Measurements from ENCODE around the gene SMOC1.

SMOC1 gene

DNA sequence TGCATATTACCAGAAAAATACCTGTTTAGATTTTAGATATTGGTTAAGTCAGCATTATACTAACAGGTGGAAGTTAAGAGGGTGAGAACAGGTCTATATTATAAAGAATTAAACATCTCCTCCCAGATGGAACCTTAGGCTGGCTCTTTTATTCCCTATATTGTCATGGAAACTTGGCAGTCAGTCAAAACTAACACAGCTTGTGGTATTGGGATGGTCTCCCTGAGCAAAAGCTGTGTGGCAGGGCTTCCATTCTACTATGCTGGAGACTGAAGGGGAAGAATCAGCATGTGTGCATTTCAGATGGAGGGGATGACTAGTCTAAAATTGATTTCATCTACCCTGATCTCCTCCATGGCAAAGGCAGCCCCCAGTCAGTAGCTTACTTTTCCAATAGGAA lies 66.7 kb downstream of the SMOC1 start:
- DNase-seq: no peak

DNA sequence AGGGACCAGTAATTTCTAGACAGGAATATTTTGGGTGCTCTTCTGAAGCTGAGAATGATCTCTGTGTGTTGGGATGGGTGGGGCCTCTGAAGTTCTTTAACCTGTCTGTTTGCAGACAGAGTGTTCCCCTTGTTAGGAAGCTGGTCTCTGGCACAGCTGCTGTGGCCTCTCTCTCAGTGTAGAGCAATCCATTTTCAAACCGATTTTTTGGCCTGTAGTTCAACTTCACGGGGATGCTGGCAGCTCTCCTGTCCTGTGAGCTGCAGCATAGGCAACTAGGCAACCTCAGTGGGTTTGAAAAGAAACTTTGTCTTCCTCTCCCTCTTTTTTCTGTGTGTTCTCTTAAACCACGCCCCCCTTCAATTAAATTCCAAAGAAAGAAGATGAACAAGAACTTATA lies 69.1 kb downstream of the SMOC1 start:
- no peak for DNase-seq

DNA sequence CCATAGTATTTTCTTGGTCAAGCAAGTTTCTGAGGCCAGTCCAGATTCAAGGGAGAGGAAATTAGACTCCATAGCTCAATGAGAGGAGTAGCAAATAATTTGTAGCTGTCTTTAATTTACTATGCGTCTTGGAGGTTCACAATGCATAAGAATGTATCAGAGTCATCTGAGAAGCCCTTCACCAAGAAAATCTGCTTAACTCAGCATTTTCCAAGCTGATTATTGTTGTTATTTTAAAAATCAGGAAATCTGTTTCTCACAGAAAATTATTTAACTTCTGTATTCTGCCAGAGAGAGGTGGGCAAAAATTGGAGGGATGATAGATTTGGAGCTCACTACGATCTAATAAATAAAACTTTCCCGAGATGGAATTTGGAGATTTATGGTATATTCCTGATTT lies 72.0 kb downstream of the SMOC1 start:
- no peak for DNase-seq

DNA sequence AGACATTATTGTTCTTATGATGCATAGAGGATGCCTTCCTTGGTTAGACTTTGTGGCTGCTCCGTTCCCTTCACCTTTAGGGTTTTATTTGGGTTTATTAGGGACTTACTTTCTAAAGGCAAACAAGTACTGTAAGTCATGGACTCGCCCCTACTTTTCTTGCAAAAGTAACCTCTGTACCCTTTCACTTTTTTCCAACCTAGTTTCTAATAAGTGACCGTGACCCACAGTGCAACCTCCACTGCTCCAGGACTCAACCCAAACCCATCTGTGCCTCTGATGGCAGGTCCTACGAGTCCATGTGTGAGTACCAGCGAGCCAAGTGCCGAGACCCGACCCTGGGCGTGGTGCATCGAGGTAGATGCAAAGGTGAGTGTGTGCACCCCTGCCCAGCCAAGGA lies 72.7 kb downstream of the SMOC1 start:
- DNase-seq: no peak

DNA sequence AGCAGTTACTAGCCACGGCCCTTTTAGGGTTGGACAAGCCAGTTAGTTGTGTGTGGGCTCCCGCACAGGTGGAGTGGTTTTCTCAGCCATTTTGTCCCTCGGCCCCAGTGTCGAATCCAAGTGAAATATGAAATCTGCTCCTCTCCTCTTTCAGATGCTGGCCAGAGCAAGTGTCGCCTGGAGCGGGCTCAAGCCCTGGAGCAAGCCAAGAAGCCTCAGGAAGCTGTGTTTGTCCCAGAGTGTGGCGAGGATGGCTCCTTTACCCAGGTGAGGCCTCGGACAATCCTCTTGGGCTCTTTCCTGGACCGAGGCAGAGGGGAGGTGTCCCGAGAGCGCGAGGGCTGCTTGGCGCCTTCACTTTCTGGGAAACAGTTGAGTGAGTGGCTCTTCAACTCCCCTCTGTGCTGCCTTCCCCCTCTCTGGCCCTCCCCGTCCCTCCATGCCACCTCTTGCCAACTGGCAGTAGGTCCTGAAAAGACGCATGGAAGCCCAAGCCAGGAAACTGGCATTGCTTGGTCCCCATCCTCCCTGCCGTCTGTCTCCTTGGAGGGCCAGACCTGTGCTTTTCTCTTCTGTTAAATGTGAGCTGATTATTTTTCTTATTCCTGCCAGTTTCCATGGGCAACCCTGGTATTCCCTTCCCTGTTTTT lies 74.2 kb downstream of the SMOC1 start:
- DNase-seq: no peak

DNA sequence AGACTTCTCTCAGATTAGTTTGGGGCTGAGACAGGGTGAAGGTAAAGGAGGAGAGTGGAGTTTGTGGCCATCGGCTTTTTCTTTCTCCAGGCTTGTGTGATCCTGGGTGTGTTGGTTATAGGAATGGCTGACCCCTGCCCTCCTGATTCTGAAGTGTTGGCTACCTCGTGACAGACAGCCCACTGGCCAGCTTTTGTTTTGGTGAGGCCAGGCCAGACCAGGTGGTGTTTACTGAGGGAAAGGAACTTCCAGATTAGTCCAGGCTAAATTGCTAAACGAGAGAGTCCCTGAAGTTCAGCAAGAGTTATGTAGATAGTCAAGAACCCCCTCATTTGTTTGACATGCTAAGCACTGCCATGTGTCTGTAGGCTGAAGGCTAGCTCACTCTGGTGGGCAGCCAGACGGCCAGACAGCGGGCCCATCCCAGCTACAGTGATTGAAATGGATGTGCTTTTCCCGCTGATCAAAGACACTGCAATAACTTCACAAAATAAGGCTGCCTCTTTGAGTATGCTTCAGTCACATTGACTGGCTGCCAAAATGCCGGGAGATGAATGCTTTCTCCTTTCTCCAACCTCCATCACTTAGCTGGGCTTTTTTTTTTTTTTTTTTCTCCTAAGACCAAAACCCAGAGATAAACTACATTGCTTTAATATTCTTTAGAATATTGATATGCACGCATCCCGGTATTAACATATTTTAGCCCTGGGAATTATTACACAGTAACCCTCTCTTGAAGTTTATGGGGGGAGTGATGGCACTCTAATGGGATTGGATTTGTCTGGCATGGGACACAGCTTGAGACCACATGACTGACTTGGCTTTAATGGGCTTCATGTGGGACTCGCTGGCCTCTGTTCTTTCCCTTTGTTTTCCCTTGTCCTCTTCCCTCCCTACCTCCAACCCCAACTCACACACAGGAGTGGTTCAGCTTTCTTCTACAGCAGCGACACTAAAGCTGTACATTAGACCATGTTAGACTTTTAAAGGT lies 76.9 kb downstream of the SMOC1 start:
- DNase-seq: no peak

DNA sequence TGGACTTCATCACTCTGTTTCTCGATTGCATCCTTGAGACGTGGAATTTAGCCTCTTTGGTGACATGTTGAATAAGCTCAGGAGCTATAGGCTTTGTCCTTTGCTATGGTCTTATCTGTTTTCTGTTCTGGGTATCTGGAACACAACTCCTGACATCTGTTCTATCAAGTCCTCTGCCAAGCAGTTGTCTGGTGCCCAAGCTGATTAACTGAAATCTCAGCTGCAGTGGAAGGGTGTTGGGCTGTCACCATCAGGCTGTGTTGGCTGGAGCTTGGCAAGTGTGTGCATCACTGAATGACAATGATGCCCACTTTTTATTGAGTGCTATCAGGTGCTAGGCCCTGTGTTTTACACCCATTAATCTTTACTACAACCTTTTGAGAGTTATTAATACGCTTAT lies 77.8 kb downstream of the SMOC1 start:
- DNase-seq: no peak

DNA sequence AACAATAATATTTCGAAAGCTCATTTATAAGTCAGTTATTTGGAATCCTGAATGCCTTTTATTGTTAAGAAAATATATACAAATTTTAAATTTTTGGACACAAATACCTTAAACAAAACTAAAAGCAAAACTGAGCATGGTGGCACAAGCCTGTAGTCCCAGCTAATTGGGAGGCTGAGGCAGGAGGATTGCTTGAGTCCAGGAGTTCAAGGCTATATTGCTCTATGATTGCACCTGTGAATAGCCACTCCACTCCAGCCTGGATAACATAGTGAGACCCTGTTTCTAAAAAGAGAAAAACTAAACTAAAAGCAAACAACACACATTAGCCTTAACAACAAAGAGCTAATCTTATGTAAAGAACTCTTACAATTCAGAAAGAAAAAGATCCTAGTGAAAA lies 78.8 kb downstream of the SMOC1 start:
- DNase-seq: no peak

DNA sequence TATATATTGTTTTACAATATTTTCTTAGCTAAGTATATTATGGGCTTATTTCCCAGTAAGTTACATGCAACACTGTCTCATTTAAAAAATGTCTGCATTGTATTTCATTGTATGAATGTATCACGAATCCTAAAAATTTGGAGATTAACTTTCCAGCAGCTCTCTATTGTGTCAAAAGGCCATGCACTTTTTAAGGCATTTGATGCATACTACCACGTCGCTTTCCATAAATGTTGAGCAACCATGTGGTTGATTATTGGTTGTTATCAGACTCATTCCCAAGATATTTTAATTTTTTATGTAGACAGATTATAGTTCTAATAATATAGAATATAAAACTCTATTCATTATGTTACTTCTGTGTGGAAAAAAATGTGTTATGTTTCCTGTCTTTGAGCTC lies 79.9 kb downstream of the SMOC1 start:
- no peak for DNase-seq

DNA sequence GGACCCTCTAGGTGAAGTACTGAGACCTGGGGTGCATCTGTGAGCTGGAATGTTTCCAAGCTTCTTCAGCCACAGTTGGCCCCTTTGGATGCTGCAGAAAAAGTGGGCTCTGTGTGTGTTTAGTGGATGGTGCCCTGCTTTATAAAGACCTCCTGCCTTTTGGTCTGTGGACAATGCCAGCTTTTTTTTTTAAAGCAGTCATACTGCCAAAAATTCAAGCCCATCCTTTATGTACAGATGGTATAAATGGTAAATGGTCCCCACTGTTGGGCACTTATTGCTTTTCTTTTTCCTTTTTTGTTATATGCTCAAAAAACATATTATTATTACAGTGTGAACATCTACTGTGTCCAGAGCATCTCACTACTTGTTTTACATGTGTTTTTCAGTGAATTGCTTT lies 81.1 kb downstream of the SMOC1 start:
- no peak for DNase-seq

DNA sequence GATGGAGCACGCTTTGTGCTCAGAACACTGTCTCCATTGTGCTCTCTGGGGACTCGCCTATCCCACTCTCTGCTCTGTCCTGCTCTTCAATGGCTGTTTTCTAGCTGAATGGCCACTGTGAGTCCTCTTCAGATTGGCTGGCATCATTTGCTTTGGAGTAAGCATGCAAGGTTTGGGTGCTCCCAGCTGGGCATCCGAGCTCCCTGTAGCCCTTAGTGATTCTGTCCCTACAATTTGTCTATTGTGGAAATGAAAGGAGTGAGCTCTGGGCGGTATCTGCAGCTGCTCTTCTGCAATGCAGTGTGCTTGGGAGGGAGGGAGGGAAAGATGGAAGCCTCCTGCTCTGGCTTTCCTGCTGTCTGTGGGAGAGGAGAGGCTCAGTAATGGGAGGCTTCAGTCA lies 84.8 kb downstream of the SMOC1 start:
- DNase-seq: no peak

DNA sequence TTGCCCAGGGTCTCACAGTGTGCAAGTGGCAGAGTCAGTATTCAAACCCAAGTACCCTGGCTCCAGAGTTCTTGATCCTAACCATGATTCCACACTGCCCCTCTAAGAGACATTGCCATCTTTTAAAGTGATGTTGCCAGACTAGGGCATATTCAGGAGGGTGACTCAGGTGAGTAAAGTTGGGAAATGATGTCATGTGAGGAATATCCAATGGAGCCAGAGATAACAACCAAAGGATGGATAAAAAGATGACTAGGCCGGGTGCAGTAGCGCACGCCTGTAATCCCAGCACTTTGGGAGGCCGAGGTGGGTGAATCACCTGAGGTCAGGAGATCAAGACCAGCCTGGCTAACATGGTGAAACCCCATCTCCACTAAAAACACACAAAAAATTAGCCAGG lies 85.6 kb downstream of the SMOC1 start:
- DNase-seq: no peak

DNA sequence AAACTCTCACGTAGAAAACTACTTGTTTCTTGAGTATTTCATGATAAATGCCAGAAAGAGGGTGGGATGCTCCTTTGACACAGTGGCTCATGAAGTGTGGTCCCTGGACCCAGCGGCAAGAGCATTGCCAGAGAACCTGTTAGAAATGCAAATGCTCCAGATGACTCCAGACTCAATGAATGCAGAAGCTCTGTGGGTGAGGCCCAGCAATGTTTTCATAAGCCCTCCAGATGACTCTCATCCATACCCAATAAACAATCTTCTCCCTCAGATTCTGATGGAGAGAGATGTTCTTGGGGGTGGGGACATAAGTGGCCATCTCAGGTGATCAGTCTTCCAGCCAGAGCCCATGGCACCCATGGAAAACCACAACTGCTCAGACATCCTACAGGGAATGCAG lies 88.9 kb downstream of the SMOC1 start:
- DNase-seq: no peak

DNA sequence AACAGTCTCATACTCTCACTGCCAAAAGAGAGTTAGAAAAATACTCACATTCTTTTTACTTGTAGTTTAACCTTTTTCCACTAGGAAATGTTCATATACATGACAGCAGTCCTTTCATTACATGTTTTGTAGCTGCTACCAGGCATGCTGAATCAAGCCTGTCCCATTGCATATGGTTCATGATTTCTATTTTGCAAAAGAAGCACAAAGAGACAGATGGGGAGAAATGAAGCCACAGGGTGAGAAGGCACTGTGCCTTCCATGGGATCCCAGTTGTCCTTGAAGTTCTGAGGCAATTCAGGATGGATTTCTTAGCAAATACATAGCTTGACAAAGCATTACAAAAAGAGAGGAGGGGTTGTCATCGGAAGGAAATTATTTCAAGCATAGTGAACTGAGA lies 89.5 kb downstream of the SMOC1 start:
- DNase-seq: no peak

DNA sequence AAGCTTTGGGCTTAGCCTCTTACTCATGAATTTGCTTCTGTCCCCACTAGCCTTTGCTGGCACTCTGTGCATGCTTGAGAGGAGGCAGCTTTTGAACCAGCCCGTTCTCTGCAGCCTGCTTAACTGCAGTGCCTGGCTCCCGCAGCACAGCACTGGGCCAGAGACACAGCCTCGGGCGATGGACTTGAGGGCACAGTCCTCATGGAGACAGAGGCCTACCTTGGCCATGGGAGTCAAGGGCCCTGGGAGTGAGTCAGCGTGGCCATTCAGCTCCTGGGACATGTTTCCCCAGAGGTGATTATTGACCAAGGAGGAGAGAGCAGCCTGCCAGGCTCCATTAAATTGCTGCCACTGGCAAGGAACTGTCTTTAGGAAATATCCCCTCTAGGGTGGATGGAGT lies 93.5 kb downstream of the SMOC1 start:
- DNase-seq: no peak

DNA sequence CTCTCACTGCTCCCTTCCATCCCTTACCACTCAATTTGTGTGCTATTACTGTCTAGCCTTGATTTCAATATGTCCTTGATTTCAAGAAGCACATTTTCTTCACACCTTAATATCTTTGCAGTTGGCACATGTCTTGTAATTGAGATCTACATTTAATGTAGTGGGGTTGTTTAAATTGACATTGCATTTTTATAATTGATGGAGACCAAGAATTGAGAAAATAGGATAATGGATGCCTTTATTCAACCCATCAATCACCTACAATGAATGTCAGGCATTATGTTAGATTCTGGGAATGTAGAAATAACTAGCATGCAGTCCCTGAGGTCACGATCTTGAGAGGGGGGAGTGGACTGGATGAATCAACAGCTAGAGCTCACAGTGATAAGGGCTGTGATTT lies 94.6 kb downstream of the SMOC1 start:
- no peak for DNase-seq

DNA sequence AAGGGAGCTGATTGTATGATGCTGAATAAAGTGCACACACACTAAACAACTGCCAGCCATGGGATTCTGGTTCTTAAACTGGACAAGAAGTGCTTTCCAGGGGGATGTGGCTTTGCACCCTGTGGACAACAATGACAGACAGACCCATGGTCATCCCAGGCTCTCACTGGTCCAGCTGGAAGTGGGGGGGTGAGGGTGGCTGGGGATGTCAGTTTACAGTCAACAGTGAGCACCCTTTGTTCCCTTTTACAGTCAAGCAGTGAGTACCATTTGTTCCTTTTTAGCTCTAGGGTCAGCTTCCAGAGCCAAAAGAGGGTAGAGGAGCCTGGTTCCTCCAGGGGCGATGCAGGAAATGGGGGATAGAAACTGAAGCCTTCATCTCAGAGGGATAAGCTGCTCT lies 100.7 kb downstream of the SMOC1 start:
- no peak for DNase-seq

DNA sequence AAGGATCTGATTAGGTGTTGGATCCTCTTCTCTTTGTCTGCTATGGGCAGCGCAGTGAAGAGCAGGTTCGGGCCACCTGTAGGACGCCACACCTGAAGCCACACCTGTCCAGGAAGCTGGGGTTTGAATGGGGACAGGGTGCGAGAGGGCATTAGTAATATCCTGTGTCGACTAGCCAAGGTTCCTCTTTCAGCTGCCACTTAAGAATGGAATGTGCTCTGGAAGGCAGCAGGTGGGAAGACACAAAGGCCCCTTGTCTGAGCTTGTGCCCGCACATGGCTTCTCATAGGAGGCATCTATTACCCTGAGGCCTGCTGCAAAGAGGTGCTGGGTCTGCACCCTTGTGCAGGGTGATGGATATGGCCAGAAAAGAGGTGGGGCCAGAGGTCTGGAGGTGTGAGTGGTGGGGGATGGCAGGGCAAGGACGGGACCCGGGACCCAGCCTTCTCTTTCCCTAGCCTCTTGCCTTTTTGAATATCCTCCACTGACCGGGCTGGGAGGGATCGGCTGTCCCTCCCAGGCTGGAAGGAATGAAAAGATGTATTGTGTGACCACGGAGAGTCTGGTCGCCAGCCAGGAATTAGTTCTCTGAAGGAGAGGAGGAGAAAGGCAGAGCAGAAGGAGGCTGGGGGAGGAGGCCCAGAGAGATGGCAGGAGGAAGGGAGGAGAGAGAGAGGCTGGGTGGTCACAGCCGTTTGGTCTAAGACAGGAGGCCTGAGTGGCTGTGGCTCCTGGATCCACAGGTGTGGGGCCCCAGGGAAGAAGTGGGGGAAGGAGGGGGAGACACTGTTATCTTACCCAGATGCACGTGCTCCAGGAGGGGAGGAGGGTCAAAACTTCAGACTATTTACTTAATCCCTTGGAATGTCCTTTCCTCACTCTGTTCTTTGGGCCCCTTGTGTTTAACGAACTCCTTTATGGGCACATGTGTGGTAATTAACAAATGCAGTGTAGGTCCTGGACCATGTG lies 101.5 kb downstream of the SMOC1 start:
- no peak for DNase-seq

DNA sequence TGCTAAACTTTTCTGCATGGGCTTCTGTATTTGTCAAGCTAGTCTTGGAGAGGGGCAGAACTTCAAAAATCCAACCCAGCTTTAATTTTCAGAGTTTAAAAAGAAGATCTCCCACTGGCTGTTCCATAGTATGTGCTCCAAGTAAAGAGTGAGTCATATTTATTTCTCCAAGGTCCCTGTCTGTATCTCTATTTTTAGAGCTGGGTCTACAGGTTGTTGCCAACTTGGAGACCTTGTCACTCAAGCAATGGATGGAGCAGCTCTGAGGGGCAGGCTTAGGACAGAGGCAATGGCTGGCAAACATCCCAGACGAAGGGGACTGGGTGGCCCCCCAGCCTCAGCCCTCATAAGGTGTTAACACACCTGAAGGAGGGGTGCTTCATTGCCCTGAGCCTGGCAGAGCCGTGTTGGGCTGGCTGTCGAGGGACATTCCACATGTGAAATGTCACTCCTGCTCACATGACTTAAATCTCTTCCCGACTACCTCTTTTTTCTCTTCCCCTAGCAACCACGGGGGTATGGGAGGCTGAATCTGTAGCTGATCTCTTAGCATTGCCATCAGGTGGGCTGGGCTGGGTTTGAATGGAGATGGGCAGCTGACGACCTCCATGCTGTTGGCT lies 103.1 kb downstream of the SMOC1 start:
- DNase-seq: no peak

DNA sequence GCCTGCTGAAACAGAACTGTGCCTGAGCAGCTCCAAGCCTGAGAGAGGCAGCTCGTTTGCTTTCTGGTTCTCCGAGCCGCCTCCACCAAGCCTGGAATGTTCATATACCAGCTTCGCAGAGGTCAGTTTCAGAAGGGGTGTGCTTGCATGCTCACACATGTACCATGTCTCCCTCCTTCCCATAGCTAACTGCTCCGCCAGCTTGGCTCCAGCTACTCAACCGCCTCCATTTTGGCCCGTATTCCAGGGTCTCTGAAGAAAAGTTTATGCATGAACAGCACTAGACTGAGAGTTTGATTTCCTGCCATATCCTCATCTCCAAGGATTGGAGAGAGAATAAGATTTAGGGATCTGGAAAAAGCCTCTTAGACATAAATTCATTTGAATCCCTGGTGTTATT lies 103.7 kb downstream of the SMOC1 start:
- no peak for DNase-seq

DNA sequence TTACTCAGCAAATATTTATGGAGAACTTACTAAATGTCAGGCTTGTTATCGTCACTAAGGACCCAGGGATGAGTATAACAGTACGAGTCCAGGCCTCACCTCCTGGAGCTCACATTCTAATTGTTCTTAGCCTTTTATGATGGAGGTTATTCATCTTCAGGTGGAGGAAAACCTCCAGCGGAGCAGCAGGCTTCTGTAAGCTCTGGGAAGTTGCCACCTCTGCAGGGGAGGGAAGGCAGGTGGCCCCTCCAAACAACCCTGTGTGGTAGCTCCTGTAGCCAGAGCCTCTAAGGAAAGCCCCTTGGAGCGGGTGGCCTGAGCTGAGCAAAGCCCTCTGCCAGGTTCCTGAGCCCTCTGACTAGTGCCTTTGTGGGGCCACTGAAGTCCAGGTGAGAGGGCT lies 104.1 kb downstream of the SMOC1 start:
- no peak for DNase-seq

DNA sequence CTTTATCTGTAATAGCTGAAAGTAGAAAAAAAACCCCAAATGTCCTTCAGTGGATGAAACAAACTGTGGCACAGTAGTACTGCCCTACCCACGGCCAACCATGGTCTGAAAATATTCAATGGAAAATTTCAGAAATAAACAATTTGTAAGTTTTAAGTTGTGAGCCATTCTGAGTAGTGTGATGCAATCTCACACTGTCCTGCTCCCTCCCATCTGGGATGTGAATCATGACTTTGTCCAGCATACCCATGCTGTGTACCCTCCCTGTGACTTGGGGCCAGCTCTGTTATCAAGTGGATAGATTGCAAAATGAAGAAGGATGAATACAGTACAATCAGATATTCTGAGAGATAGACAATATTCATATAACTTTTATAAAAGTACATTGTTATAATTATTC lies 106.2 kb downstream of the SMOC1 start:
- DNase-seq: no peak

DNA sequence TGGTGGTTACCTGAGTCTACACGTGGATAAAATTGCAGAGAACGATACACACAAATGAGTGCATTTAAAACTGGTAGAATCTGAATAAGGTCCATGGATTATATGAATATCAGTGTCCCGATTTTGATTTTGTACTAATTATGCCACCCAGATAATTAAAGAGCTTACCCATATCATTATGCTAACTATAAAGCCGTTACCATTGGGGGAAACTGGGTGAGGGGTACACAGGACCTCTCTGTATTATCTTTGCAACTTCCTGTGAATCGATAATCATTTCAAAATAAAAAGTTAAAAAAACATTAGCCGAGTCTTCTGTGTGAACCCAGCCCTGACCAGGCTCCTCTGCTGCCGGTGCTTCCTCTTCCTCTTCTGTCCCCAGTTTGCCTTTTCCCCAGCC lies 107.1 kb downstream of the SMOC1 start:
- DNase-seq: no peak
